GM21528 (cell line): ENCODE results near the gene PNPLA2.

Experiments
- ATAC-seq: cut with Tn5 transposase; IDR thresholded peaks from one replicate; pipeline ENCODE4 v1.9.1; 2021; ENCODE audit warnings: mild to moderate bottlenecking, moderate library complexity; ENCODE audit not compliant: unreplicated experiment, low FRiP score

The PNPLA2 gene

GRCh38 chr11:854601-855329 lies 36.1 kb downstream of the PNPLA2 start:
- no peak for ATAC-seq

- no peak for ATAC-seq
These were observed 36.6 kb downstream of the PNPLA2 start for GRCh38 chr11:855330-855674.

GRCh38 chr11:855796-856195 lies 37.1 kb downstream of the PNPLA2 start:
- no peak for ATAC-seq

- no peak for ATAC-seq
These were observed 37.7 kb downstream of the PNPLA2 start for GRCh38 chr11:856397-856796.

- ATAC-seq, result no peak
These were observed 39.5 kb downstream of the PNPLA2 start for GRCh38 chr11:858053-858761.

GRCh38 chr11:858762-859339 lies 40.1 kb downstream of the PNPLA2 start:
- no peak for ATAC-seq

GRCh38 chr11:859394-860131 lies 40.8 kb downstream of the PNPLA2 start:
- ATAC-seq, result no peak

GRCh38 chr11:860234-861104 lies 41.8 kb downstream of the PNPLA2 start:
- ATAC-seq, result no peak

GRCh38 chr11:861105-861479 lies 42.4 kb downstream of the PNPLA2 start:
- no peak for ATAC-seq

GRCh38 chr11:862081-862661 lies 43.5 kb downstream of the PNPLA2 start:
- no peak for ATAC-seq

GRCh38 chr11:862696-863022 lies 43.9 kb downstream of the PNPLA2 start:
- no peak for ATAC-seq

- ATAC-seq, result no peak
These were observed 44.6 kb downstream of the PNPLA2 start for GRCh38 chr11:863023-863909.

GRCh38 chr11:863910-864827 lies 45.5 kb downstream of the PNPLA2 start:
- ATAC-seq, result no peak

- ATAC-seq, result no peak
These were observed 46.2 kb downstream of the PNPLA2 start for GRCh38 chr11:864898-865297.

- ATAC-seq, result no peak
These were observed 47.0 kb downstream of the PNPLA2 start for GRCh38 chr11:865462-866430.

GRCh38 chr11:866481-866880 lies 47.8 kb downstream of the PNPLA2 start:
- ATAC-seq, result no peak

- no peak for ATAC-seq
These were observed 49.2 kb downstream of the PNPLA2 start for GRCh38 chr11:867856-868358.
